Stomach (tissue), 4 donors: ENCODE data around the gene ABRAXAS1.

ENCODE experiments used
- CTCF ChIP-seq, 7 experiments: fragments of 450-650 bp in 4 of 7; fragments of 200-600 bp in 3 of 7; sonication (generic) in 3 of 7; IDR thresholded peaks; one replicate each; pipeline ENCODE4 v1.5.1; 2016 to 2019; ENCODE audit warnings: antibody characterized with exemption in 7 of 7, control low read depth in 2 of 7, mild to moderate bottlenecking in 1 of 7
- EP300 ChIP-seq: sonication (generic); formaldehyde crosslinking; IDR thresholded peaks from one replicate; pipeline ENCODE4 v1.6.1; 2017; ENCODE audit warnings: antibody characterized with exemption
- POLR2A ChIP-seq, 4 donors: fragments of 450-650 bp; IDR thresholded peaks; one replicate each; pipeline ENCODE4 v1.6.1; 2016; ENCODE audit warnings: antibody characterized with exemption in 4 of 4, control low read depth in 2 of 4, mild to moderate bottlenecking in 1 of 4, moderate library complexity in 1 of 4
- POLR2AphosphoS5 ChIP-seq, 3 donors: sonication (generic); formaldehyde crosslinking; IDR thresholded peaks; one replicate each; pipeline ENCODE4 v1.6.1; 2016; ENCODE audit warnings: antibody characterized with exemption in 3 of 3

- TF ChIP-seq POLR2AphosphoS5 (IDR thresholded peaks at IDR 0.05) (peak; percentile 91 to 95 (median 95)), CTCF (IDR thresholded peaks at IDR 0.05) (peak in 1 of 7 experiments; percentile 37), POLR2A (IDR thresholded peaks at IDR 0.05) (peak in 1 of 4 donors; percentile 54), EP300 (no peak)
Measured at GRCh38 chr4:83455281-83456183, 29.4 kb downstream of the ABRAXAS1 start, which contains the start of the genes HELQ and MRPS18C.
